Measurements from ENCODE around the gene PRR30. TPM values are rescaled to one million over a fixed set of nuclear protein-coding genes. Genes with fewer than 3 reads are reported as not detected.

PRR30 gene
- total RNA-seq, 3 donors from 2014 or later (not counting 1 experiment from before 2014, with no cell fraction given), result not detected

DNA sequence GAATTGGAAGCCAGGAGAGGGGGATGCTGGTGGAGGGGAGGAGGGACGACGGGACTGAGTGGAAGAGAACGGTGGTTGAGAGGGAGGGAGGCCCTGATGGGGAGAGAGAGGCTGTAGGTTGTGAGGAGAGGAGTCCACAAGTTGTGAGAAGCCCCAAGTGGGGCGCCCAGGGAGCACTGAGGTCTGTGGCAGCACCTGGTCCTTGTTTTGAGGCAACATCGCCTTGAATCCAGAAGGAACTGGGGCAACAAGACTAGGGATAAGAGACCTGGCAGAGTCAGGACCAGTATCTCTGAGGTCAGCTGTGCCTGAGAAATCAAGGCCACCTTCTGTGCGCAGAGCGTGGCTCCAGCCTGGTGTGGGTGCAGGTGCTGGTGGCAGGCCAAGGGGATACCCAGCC, 1.1 kb downstream of the PRR30 start:
- Mint-ChIP-seq H3K27ac (peak overlapping the region in 1 of 2 donors; percentile 8), H3K4me3 (no peak overlapping the region), H3K27me3 (ENCODE audit: low read depth in 2 of 2) (peaks cover 5% of the 10 kb centered on the region in 2 donors), H3K36me3 (no peaks in the 10 kb centered on the region), H3K4me1 (peaks cover 12 to 16% of the 10 kb centered on the region in 2 donors), H3K9me3 (no peaks in the 10 kb centered on the region)
- no peak overlapping the region for H3K27ac ChIP-seq (ENCODE audit: low read length)
- 84% methylated on average over 7 of the region's 7 CpGs for WGBS (ENCODE audit: insufficient coverage)
- ATAC-seq (no peak), DNase-seq (no peak)
- intact Hi-C loops (cut with micrococcal nuclease), result loop anchor here (10.0 kb wide), 1 partner anchor 53 kb away; the partner anchor contains the start of gene KHK
- H3K27me3 ChIP-seq (ENCODE audit: control insufficient read depth, insufficient read depth, low read length), result peaks cover 2% of the 10 kb centered on the region
- peaks cover 16% of the 10 kb centered on the region for H3K4me1 ChIP-seq (ENCODE audit: control insufficient read depth, insufficient read depth, low read length)
- H3K4me3 ChIP-seq (ENCODE audit: low read length), result no peak overlapping the region
- no peaks in the 10 kb centered on the region for H3K36me3 ChIP-seq (ENCODE audit: control insufficient read depth, insufficient read depth, low read length)
- no peaks in the 10 kb centered on the region for H3K9me3 ChIP-seq (ENCODE audit: control insufficient read depth, insufficient read depth, low read length)
- TF ChIP-seq CTCF (IDR thresholded peaks at IDR 0.05), result no peak

DNA sequence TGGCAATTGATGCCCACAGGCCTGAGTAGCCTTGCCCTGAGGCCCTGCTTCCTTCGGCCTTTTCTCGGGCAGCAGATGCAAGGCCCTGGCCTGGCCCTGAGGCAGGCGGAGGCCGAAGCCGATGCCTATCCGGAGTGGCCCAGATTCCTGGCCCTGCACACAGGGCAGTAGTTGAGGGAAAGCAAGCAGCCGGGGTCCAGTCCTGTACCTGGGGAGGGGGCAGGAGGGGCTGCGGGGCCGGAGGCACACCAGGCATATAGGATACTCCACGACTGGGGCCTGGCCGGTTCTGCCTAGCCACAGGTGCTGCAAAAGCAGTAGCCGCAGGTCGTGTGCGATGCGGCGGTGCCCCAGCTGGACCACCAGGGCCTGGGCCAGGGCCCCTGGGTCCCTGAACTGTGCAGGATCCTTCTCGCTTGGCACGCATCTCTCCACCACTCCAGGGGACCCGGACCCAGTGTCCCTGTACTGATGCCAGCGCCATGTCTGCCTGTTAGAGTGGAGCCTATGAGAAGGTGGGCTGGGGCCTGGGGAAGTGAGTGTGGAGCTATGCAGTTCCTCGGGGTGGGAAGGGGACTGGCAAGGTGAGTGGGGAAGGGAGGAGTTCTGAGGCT, 1.8 kb downstream of the PRR30 start:
- Mint-ChIP-seq H3K36me3 (no peaks in the 10 kb centered on the region), H3K9me3 (no peaks in the 10 kb centered on the region), H3K4me1 (peaks cover 18 to 22% of the 10 kb centered on the region in 2 donors), H3K27me3 (ENCODE audit: low read depth in 2 of 2) (peaks cover 0 to 2% of the 10 kb centered on the region in 2 donors), H3K4me3 (no peak overlapping the region), H3K27ac (no peak overlapping the region)
- DNase-seq (no peak), ATAC-seq (no peak)
- Histone ChIP-seq H3K36me3 (ENCODE audit: control insufficient read depth, insufficient read depth, low read length) (peaks cover 4% of the 10 kb centered on the region), H3K27me3 (ENCODE audit: control insufficient read depth, insufficient read depth, low read length) (no peaks in the 10 kb centered on the region), H3K4me1 (ENCODE audit: control insufficient read depth, insufficient read depth, low read length) (peaks cover 23% of the 10 kb centered on the region), H3K4me3 (ENCODE audit: low read length) (no peak overlapping the region), H3K9me3 (ENCODE audit: control insufficient read depth, insufficient read depth, low read length) (no peaks in the 10 kb centered on the region), H3K27ac (ENCODE audit: low read length) (no peak overlapping the region)
- intact Hi-C loops (cut with micrococcal nuclease), result loop anchor here (10.0 kb wide), 1 partner anchor 53 kb away; the partner anchor contains the start of gene KHK
- 94% methylated on average over 21 of the region's 21 CpGs for WGBS (ENCODE audit: insufficient coverage)
- TF ChIP-seq CTCF (IDR thresholded peaks at IDR 0.05), result no peak

- Histone ChIP-seq H3K36me3 (ENCODE audit: control insufficient read depth, insufficient read depth, low read length) (peaks cover 9% of the 10 kb centered on the region), H3K4me3 (ENCODE audit: low read length) (no peak overlapping the region), H3K9me3 (ENCODE audit: control insufficient read depth, insufficient read depth, low read length) (no peaks in the 10 kb centered on the region), H3K27me3 (ENCODE audit: control insufficient read depth, insufficient read depth, low read length) (no peaks in the 10 kb centered on the region), H3K27ac (ENCODE audit: low read length) (no peak overlapping the region), H3K4me1 (ENCODE audit: control insufficient read depth, insufficient read depth, low read length) (peaks cover 24% of the 10 kb centered on the region)
- Mint-ChIP-seq H3K36me3 (no peaks in the 10 kb centered on the region), H3K9me3 (no peaks in the 10 kb centered on the region), H3K4me1 (peaks cover 18 to 22% of the 10 kb centered on the region in 2 donors), H3K27ac (no peak overlapping the region), H3K27me3 (ENCODE audit: low read depth in 2 of 2) (no peaks in the 10 kb centered on the region), H3K4me3 (no peak overlapping the region)
- DNase-seq (no peak), ATAC-seq (no peak)
- intact Hi-C loops (cut with micrococcal nuclease), result loop anchor here (10.0 kb wide), 1 partner anchor 52 kb away; the partner anchor contains the start of gene KHK
- WGBS (ENCODE audit: insufficient coverage), result 96% methylated on average over 7 of the region's 7 CpGs
- TF ChIP-seq CTCF (IDR thresholded peaks at IDR 0.05), result no peak
Observed at GRCh38 chr2:27136751-27137150, 2.5 kb downstream of the PRR30 start.
